ENCODE results near the gene FBF1.

Gene FBF1

GRCh38 chr17:75902406-75902805, 38.4 kb downstream of the FBF1 start (continued):
- TF ChIP-seq GLIS3 (CRISPR knock-in tag; IDR thresholded peaks at IDR 0.05) = no peak
- no peak for TF ChIP-seq POU6F1 (CRISPR knock-in tag; IDR thresholded peaks at IDR 0.05; ENCODE audit: borderline replicate concordance, low read depth)
- TF ChIP-seq TOX (CRISPR knock-in tag; IDR thresholded peaks at IDR 0.05; ENCODE audit: borderline replicate concordance) = no peak
- TF ChIP-seq ZNF565 (CRISPR knock-in tag; conservative IDR thresholded peaks at IDR 0.05; ENCODE audit: low read depth) = no peak
- no peak for TF ChIP-seq TCF4 (CRISPR knock-in tag; IDR thresholded peaks at IDR 0.05; ENCODE audit: borderline replicate concordance)
- no peak for TF ChIP-seq ISL1 (CRISPR knock-in tag; IDR thresholded peaks at IDR 0.05)
- no peak for TF ChIP-seq RARB (CRISPR knock-in tag; IDR thresholded peaks at IDR 0.05)
- TF ChIP-seq, protein P1, sequence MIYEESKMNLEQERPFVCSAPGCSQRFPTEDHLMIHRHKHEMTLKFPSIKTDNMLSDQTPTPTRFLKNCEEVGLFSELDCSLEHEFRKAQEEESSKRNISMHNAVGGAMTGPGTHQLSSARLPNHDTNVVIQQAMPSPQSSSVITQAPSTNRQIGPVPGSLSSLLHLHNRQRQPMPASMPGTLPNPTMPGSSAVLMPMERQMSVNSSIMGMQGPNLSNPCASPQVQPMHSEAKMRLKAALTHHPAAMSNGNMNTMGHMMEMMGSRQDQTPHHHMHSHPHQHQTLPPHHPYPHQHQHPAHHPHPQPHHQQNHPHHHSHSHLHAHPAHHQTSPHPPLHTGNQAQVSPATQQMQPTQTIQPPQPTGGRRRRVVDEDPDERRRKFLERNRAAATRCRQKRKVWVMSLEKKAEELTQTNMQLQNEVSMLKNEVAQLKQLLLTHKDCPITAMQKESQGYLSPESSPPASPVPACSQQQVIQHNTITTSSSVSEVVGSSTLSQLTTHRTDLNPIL (CRISPR knock-in tag; IDR thresholded peaks at IDR 0.05; ENCODE audit: low read depth) = no peak
- no peak for TF ChIP-seq ZFP3 (CRISPR knock-in tag; IDR thresholded peaks at IDR 0.05)

DNA sequence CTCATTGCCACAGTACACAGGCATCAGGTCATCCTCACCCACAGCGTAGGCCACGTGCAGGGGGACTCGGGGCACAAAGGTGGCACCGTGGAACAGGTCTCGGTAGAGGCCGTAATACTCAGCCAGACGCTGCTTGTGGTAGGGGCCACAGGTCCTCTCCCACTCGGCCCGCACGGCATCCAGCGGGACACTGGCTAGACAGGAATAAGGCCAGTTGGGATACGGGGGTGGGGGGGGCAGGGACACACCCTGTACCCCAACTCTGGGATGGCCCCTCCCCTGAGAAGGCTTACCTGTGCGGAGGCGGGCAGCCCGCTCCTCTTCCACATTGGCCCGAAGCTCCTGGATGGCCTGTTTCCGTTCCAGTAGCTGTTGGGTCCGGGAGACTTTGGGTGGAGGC, 39.1 kb downstream of the FBF1 start:
- TF ChIP-seq, protein P1 (CRISPR knock-in tag; IDR thresholded peaks at IDR 0.05; ENCODE audit: low read depth) = no peak
- TF ChIP-seq ESRRG (CRISPR knock-in tag; IDR thresholded peaks at IDR 0.05) (no peak), ZFP3 (CRISPR knock-in tag; IDR thresholded peaks at IDR 0.05) (no peak), CSDC2 (CRISPR knock-in tag; IDR thresholded peaks at IDR 0.05) (no peak), SNAI2 (CRISPR knock-in tag; IDR thresholded peaks at IDR 0.05) (no peak), RARB (CRISPR knock-in tag; IDR thresholded peaks at IDR 0.05) (no peak), PPARA (CRISPR knock-in tag; IDR thresholded peaks at IDR 0.05; ENCODE audit: borderline replicate concordance) (no peak), ZNF8 (CRISPR knock-in tag; IDR thresholded peaks at IDR 0.05) (no peak), BACH2 (CRISPR knock-in tag; IDR thresholded peaks at IDR 0.05; ENCODE audit: borderline replicate concordance) (no peak), GLIS3 (CRISPR knock-in tag; IDR thresholded peaks at IDR 0.05) (no peak), PATZ1 (CRISPR knock-in tag; IDR thresholded peaks at IDR 0.05; ENCODE audit: borderline replicate concordance) (no peak), TCF4 (CRISPR knock-in tag; IDR thresholded peaks at IDR 0.05; ENCODE audit: borderline replicate concordance) (no peak), ZNF565 (CRISPR knock-in tag; conservative IDR thresholded peaks at IDR 0.05; ENCODE audit: low read depth) (no peak), ZC3H10 (CRISPR knock-in tag; IDR thresholded peaks at IDR 0.05) (no peak)
- TF ChIP-seq, protein P2, sequence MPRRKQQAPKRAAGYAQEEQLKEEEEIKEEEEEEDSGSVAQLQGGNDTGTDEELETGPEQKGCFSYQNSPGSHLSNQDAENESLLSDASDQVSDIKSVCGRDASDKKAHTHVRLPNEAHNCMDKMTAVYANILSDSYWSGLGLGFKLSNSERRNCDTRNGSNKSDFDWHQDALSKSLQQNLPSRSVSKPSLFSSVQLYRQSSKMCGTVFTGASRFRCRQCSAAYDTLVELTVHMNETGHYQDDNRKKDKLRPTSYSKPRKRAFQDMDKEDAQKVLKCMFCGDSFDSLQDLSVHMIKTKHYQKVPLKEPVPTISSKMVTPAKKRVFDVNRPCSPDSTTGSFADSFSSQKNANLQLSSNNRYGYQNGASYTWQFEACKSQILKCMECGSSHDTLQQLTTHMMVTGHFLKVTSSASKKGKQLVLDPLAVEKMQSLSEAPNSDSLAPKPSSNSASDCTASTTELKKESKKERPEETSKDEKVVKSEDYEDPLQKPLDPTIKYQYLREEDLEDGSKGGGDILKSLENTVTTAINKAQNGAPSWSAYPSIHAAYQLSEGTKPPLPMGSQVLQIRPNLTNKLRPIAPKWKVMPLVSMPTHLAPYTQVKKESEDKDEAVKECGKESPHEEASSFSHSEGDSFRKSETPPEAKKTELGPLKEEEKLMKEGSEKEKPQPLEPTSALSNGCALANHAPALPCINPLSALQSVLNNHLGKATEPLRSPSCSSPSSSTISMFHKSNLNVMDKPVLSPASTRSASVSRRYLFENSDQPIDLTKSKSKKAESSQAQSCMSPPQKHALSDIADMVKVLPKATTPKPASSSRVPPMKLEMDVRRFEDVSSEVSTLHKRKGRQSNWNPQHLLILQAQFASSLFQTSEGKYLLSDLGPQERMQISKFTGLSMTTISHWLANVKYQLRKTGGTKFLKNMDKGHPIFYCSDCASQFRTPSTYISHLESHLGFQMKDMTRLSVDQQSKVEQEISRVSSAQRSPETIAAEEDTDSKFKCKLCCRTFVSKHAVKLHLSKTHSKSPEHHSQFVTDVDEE (CRISPR knock-in tag; IDR thresholded peaks at IDR 0.05) = no peak
- no peak for ATAC-seq

GRCh38 chr17:75900691-75901533, 39.9 kb downstream of the FBF1 start:
- TF ChIP-seq ZNF70 (CRISPR knock-in tag; IDR thresholded peaks at IDR 0.05) = no peak
- TF ChIP-seq SNAI2 (CRISPR knock-in tag; IDR thresholded peaks at IDR 0.05) = no peak
- no peak for TF ChIP-seq ZNF565 (CRISPR knock-in tag; conservative IDR thresholded peaks at IDR 0.05; ENCODE audit: low read depth)
- TF ChIP-seq OSR1 (CRISPR knock-in tag; IDR thresholded peaks at IDR 0.05) = no peak
- TF ChIP-seq ZNF8 (CRISPR knock-in tag; IDR thresholded peaks at IDR 0.05) = no peak
- TF ChIP-seq ARNTL (CRISPR knock-in tag; IDR thresholded peaks at IDR 0.05; ENCODE audit: borderline replicate concordance, low read depth) = no peak
- no peak for TF ChIP-seq ZC3H10 (CRISPR knock-in tag; IDR thresholded peaks at IDR 0.05)
- TF ChIP-seq BACH2 (CRISPR knock-in tag; IDR thresholded peaks at IDR 0.05; ENCODE audit: borderline replicate concordance) = no peak
- TF ChIP-seq, protein P1 (CRISPR knock-in tag; IDR thresholded peaks at IDR 0.05; ENCODE audit: low read depth) = no peak
- no peak for TF ChIP-seq GLIS3 (CRISPR knock-in tag; IDR thresholded peaks at IDR 0.05)
- TF ChIP-seq ESRRG (CRISPR knock-in tag; IDR thresholded peaks at IDR 0.05) = no peak
- TF ChIP-seq, protein P3, sequence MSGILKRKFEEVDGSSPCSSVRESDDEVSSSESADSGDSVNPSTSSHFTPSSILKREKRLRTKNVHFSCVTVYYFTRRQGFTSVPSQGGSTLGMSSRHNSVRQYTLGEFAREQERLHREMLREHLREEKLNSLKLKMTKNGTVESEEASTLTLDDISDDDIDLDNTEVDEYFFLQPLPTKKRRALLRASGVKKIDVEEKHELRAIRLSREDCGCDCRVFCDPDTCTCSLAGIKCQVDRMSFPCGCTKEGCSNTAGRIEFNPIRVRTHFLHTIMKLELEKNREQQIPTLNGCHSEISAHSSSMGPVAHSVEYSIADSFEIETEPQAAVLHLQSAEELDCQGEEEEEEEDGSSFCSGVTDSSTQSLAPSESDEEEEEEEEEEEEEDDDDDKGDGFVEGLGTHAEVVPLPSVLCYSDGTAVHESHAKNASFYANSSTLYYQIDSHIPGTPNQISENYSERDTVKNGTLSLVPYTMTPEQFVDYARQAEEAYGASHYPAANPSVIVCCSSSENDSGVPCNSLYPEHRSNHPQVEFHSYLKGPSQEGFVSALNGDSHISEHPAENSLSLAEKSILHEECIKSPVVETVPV (CRISPR knock-in tag; IDR thresholded peaks at IDR 0.05) = no peak
- TF ChIP-seq CSDC2 (CRISPR knock-in tag; IDR thresholded peaks at IDR 0.05) = no peak
- no peak for ATAC-seq
